ENCODE measurements around the gene KCNC1.

KCNC1 gene

DNA sequence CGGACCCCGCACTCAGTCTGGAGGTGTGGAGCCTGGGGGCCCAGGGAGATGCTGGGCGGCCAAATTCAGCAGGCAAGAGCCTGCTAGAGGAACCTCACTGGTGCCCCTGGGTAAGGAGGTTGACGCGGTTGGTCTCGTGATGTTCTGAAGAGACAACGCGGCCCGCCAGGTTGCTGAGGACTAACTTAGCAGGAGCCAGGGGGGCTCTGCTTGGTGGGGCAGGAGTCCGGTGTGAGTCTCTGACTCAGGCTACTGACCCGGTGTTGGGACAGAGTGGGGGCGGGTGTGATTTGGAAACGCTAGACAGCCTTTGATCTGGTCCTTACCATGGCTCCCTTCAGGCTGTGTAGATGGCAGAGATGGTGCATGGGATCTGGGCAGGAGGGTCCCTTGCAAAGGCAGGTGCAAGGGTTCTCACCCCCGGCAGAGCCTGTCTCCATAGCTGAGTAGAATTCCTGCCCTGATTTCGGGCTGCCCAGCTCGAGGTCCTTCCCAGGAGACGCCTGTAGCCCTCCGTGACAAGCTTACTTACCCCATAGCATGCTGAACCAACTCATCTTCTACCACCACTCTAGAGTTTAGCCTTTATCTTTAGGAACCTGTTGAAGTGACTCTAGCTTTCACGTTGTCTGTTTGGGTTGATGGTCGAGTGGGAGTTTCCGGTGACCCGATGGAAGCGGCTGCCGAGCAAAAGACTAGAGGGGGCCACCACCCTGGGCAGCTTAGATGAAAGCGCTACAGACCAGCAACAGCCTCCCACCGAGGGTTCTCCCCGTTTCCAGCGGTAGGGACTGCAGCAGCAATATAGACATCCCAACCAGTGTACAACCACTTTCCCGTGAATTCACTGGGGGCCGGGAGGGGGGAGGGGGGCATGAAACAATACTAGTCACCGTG, 38.4 kb downstream of the KCNC1 start:
- no peak for DNase-seq (ENCODE audit: low read depth in 2 of 2)

DNA sequence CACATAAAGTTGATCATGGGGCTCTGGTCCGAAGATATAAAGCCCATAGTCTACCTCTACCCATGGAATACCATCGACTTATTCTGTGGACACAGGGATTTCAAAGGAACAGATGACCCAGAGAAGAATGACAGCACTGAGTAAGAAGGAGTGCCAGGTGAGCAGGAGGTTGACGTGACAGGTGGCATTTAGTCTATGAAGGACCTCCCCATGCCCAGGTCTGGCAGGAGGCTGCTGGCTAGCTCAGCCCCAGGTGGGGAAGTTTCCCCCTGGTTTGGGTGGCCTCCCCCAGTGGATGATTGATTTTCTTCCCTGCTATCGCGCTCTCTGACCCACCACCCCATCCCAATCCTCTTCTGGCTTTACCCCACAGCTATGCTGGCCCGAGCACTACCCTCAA, 39.1 kb downstream of the KCNC1 start:
- DNase-seq (ENCODE audit: low read depth in 2 of 2), result no peak

DNA sequence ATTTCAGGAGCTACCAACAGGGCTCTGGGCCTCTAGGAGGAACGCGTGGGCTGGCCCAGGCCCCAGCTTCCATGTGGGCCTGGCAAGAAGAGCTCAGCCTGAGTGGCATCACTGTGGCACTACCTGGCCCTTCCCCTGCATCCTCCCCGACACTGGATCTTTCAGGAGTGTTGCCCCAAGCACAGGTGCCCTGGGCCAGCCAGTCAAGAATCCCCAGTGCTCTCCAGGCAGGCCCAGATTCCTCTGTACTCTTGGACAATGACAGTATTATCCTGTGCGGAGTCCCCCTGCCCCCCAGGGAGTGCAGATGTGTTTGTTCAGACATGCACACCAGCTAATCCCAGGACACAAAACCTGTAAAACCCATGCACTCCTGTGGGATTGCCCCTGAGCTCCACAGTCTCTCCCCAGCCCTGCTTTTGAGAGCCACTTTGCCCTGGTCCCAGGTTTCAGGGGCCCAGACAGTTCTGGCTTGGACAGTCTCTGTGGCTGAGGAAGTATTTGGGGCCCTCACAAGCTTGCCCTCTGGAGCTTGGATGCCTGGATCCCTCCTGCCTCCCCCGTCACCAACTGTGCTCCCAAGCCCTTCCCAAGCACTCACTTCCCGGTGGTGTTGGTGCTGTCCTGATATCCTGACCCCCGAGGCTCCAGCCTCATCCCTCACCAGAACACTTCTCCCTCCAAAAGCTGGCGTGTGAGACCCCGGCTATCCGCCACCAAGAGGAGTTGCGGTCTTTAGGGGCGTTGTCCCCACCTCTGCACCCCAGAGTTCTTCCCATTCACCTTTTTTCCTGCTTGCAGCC, 39.9 kb downstream of the KCNC1 start:
- no peak for DNase-seq (ENCODE audit: low read depth in 2 of 2)

DNA sequence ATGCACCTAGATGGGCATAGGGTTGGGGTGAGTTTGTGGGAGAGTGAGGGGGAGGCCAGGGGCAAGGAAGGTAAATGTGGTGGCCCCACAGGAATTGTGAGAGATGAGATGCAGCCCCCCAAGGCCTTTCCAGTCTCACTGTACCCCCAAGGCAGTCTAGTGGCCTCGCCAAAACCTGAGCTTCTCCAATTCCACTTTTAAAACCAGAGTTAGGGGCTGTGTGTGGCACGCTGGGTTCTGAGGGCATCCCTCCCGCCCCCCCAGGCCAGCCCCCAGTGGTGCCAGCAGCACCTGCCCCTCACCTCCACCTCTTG, 40.4 kb downstream of the KCNC1 start:
- no peak for DNase-seq (ENCODE audit: low read depth in 2 of 2)

DNA sequence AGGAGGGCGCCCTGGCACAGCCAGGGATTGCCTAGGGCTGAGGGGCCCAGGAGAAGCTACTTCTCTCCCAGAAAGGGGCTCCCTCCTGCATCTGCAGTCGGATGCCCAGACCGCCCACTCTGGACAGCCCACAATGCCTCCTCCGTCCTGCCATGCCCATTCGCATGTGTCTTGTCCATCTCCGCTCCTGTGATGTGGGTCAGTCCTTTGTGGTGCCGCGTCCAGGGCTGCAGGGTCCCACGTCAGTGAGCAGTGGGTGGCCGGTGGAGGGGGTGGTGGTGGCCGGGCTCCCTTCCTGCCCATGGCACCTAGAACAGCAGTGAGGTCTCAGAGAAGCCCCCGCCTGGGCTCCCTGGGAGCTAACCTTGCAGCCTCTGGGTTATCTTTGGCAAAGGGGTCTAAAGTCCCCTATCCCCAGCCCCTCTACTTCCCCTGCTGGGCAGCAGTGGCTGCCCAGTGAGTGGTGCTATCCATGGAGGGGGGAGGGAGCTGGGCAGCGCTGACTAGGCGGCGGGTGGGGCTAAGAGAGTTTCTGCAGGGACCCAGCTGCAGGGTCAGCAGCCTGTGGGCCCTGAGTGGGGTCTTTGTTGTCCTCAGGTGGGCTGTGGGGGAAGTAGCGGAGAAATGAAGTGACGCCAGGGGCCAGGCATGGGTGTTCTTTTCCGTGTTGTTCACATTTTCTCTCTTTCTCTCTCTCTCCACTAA, 41.1 kb downstream of the KCNC1 start:
- no peak for DNase-seq (ENCODE audit: low read depth in 2 of 2)

DNA sequence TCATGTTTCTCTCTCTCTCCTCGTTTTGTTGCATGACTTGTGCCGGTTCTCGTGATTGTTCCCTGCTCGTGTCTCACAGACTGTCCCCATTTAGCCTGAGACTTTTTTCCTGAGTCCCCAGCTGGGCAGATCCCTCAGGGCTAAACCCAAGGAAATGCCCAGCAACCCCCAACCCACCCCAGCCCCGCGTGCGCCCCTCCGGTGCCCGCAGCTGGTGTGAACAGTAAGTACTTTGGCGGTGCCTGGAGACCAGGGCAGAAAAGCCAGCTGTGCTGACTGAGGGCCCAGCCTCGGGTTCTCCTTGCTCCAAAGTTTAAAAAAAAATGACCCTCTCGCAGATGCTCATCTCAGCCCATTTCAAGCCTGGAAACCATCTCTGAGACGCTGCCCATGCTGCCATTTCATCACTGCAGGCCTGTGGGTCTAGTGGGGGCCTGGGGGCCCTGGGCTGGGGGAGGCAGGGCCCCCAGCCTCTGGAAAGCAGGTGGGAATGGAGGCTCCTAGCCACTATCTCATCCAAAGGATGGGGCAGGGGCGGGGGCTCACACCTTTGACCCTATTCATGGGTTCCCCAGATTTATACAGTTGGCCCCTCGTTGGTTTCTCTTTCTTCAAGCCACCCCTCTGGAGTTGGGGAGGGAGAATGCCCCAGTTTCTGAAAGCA, 41.8 kb downstream of the KCNC1 start:
- DNase-seq (ENCODE audit: low read depth in 2 of 2), result no peak

DNA sequence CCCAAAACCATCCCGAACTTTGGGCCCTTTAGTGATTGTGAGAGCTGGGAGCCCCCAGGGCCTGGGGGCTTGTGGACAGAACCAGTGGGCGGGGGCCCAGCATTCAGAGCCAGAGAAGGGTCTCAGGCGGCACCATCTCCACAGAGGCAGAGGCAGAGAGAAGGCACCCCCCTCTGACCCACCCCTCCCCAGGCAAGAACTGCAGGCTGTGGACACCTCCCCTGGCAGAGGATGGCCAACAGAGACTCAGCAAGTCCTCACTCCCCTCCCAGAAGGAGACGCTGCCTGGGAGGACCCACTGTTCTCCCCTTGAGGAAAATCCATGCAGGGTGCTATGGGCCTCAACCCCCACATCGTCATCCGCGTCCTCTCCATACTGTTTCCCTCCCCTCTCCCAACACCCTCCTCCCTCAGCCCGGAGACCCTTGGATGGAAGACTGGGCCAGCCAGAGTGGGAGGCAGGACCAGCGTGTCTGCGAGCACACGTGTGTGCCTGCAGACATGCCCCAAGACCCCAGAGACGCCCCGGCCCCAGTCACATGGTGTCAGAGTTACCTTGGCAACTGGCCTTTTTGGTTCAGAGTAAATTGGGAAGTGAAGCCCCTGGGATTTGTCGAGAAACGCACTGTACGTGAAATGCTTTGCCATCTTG, 42.6 kb downstream of the KCNC1 start:
- DNase-seq (ENCODE audit: low read depth in 2 of 2), result no peak

DNA sequence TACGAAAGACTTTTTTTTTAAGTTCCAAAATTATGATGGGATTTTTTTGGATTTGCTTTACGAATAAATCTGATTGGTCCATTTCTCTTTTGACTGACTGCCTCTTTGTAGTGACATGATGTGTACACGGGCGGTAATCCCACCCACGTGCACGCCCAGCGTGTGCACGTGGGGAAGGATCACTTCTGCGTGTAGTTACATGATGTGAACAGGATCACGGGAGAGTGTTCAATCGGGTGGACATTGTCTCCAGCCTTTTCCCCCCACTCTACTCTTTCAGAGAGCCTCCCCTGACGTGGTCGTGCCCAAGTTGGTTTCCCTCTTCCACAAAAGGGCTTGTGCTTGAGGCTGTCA, 43.1 kb downstream of the KCNC1 start:
- no peak for DNase-seq (ENCODE audit: low read depth in 2 of 2)

DNA sequence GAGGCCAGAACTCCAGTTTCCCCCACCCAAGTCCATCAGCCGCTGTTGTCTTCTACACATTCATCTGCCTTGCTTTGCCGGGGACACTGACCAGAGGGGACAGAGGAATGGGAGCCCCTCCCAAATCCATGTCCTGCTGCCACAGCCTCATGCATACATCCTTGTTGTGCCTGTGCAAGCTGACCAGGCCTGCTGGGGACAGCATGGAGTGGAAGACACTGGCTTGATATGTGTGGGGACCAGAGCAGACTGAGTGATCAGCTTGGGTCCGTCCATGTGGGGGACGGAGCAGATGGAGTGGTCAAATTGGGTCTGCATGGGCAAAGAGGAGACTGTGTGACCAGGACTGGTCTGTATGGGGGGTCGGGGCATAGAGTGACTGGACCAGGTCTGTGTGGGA, 43.8 kb downstream of the KCNC1 start:
- DNase-seq (ENCODE audit: low read depth in 2 of 2), result no peak

DNA sequence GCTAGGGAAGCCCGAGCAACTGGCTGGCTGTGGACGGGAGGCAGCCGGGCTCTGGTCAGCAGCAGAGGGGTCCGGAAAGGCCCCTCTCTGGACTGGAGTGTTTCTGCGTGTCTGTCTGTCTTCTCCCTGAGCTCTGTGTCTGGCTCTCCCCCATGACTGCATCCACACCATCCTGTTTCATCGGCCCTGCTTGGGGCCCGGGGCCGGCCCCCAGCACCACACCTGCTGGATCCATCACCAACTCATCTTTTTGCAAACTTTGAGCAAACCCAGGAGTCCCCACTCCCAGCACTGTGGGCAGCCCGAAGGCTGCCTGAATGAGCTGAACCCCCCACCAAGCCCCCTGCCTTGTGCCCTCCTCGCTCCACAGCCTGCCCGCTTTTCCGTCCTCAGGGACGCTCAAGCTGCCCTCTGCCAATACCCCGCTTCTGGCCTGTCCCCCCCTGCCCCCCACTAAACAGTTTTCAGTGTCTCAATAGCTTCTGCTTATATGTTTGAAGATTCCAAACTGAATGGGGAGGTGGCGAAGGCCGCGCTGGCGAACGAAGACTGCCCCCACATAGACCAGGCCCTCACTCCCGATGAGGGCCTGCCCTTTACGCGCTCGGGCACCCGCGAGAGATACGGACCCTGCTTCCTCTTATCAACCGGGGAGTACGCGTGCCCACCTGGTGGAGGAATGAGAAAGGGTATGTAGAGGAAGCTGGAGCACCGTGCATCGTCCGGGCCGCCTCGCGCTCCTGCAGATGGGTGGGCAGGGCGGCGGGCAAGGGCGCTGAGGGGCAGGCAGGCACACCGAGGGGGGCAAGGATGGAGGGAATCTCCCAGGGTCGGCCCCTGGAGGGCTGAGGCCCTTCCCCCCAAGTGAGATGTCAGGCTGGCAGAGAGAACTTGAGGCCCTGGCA, 44.6 kb downstream of the KCNC1 start:
- DNase-seq (ENCODE audit: low read depth in 2 of 2), result no peak

DNA sequence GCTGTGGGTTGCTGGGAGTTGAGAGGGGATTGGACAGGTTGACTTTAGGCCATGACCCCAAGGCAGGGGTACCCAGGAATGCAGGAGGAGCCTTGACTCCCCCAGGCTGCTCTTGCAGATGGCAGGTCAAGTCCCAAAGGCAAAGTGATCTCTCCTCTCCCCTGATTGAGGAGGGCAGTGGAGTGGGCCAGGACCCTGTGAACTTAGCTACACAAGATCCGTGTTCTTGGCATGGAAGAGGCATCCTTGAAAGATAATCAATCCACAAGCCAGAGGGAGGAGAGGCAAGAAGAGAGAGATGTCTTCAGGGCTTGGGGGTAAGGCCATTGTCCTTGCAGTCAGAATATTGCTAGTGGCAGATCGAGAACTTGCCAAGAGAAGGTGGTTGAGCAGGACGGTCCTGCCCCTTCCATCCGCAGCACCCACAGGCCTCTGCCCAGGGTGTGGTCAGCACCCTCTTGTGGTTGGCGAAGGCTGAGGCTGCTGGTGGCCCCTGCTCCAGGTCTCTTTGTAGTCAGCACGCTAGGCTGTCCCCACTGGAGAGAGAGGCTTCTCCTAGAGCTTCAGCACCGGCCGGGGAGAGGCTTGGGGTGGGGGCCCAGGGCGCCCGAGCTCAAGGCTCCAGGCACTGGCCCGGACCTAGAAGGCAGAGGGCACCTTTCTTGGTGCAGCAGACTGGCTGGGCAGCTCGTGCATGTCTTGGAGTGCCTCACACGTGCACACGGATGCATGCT, 45.4 kb downstream of the KCNC1 start:
- DNase-seq (ENCODE audit: low read depth in 2 of 2), result no peak

DNA sequence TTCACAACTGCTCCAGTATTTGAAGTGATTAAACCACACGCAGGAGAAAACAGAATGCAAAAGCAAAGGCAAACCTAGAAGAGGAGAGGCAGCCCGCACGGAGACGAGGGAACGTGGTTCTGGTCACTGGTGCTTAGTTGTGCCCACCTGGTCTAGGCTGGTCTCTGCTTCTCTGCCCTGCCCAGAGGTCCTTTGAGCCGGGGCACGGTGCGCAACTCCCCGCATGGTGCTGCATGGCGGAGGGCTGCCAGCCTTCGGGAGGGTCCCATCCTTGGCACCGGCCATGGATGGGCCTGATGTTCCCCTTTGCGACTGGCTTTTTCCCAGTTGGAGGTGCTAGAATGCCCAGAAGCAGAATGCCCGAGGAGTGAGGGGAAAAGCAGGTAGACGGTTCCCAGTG, 46.1 kb downstream of the KCNC1 start:
- no peak for DNase-seq (ENCODE audit: low read depth in 2 of 2)

DNA sequence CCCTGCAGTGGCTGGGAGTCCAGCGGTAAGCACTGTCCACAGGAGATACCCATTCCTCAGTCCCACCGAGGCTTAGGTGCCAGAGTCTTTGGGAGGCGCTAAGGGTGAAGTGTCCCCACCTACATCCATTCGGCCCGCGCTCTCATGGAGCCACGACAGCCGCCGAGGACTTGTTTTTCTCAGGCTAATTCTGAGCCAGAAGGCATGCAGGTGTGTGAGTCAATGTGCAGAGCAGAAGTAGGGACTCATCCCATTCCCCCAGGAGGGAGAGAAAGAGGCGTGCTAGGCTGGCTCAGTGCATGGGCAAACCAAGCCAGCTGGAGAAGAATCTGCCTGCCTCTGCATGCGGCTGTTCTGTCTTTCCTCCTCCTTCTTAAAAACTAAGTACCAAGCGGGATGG, 46.6 kb downstream of the KCNC1 start:
- no peak for DNase-seq (ENCODE audit: low read depth in 2 of 2)

DNA sequence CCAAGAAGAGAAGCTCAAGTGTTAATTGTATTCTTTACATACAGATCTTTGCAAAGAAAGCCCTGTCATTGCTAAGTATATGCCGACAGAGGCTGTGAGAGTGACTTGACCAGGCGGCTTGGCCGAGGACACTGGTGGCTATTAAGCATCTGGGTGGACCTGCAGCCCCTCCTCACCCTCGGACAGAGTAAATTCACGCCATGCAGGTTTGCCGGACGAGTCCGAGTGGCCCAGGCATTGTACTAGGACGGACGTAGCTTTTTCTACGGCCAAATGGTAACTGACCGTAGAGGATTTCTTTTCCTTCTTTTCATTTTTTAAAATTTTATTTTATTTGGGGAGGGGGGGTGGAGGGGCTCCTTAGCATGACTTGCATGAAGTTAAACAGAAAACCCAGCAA, 47.0 kb downstream of the KCNC1 start:
- DNase-seq (ENCODE audit: low read depth in 2 of 2), result no peak

DNA sequence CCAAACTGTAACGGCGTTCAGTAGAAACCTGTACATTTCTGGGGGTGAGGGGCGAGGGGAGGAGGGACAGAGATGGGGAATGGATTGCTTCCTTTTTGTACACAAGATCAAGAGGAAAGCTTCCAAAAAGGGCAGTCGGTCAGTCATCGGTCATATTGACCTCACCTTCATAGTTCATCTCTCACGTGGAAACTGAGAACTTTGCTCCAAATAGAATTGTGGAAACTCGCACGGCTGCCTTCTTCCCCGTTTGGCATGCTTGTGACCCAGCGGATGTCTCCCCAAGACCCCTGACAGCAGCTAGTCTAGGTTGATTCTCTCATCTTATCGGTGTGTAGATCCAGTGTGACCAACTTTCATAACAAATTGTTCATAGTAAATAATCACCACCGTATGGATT, 47.6 kb downstream of the KCNC1 start:
- DNase-seq (ENCODE audit: low read depth in 2 of 2), result no peak

DNA sequence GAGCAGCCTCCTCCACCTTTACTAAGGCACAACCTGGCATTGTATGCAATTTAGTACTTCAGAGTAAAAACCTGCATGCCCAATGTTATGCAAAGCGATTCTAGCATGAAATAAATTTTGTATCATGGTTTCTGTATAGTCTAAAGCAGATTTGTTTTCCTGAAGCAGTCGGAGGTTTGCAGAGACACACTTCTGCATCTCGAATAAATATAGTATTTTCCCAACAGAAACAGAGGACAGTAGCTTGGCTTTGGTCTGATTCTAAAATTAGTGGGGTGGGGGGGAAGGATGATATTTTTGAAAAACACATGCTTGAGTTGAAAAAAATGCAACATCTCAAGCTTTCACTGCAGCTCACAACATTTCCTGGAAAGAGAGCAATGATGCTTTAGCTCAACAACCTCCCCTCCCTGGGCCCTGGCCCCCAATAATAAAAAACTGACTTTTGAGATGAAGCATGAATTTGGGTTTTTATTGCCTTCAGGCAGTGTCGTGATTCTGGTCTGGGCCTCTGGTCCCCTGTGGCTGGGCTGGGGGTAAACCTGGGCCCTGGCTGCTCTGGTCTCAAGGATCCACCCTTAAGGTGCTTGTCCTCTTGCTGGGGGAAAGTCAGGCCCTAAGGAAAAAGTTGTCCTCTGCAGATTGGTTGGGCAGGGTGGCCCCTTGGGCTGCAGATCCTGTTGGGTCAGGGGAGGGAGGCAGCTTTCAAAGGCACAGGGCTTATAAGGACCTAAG, 48.2 kb downstream of the KCNC1 start:
- DNase-seq (ENCODE audit: low read depth in 2 of 2), result no peak

DNA sequence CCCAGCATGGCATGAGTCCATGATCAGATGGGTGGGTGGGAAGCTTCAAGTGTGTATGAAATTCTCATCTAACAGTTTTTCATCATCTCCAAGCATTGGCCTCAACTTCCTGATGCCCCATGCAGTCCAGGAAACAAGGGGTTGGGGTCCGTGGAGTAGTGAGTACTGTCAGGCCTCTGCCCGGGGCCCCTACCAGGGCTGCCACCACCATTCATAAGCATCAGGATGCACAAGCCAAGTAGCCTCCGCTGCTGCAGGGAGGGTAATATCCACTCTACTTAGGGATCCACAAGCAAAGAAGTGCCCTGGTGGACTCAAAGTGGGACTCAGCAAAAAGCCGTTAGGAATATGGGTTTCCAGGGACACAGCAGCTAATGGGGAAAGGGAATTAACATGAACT, 49.3 kb downstream of the KCNC1 start:
- no peak for DNase-seq (ENCODE audit: low read depth in 2 of 2)

DNA sequence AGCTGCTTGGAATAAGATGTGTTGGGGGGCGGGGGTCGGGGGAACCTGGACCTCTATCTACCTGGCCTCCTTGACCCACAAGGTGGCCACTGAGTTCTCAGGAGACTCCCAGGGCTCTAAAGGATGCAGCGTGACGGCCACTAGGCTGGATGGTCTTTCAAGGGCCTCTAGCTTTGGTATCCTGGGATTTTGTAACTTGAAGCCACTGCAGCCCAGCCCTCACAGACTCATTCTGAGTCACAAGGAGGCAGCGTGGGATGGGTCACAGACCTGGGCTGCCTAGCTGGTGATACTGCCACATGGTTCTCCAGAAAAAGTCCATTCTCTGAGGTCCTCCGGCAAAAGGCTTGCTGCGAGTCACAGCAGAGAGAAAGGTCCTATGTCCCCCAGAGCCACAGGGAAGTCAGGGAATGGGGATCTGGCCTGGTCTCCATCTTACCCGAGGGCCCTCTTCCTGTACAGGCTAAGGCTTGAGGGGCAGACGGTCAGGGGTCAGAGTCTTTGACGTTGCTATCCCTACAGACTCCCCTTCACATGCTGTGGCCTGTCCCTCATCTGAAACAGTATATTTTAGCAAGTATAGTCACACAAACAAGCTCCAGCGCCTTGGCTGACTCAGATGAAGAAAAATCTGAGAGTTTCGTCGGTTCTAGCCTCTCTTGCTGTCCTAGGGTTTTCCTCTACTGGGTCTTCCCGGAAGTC, 52.4 kb downstream of the KCNC1 start:
- no peak for DNase-seq (ENCODE audit: low read depth in 2 of 2)

DNA sequence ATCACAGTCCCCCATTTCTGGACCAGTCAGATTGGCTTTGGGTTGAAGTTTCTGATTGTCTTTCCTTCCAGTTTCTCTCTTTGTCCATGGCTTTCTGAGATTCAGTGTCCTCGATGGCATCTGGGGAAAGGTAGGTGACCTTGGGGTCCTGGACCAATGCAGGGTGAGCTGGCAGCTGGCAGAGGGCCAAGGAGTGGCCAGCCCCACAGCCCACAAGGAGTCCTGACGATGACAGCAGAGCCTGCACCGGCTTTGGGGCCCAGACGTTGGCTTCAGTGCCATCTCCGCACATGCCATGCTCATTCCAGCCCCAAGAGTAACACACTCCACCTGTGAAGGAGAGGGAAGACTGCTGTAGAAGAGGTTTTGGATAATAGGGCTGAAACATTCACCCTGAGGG, 53.5 kb downstream of the KCNC1 start:
- no peak for DNase-seq (ENCODE audit: low read depth in 2 of 2)
